Stimulated activated CD4-positive, alpha-beta T cell treated with anti-CD3 and anti-CD28 coated beads, TNF-alpha, amount 100 ng/mL, for 48 hours (primary cell): ENCODE measurements around the gene AATF.
"Not testable (repeated sequence)": the region's sequence is repeated elsewhere in the genome, so short reads cannot be mapped to it uniquely, and the experiment has no call there.

ENCODE experiments used
- DNase-seq, 3 donors: peaks; one replicate each; pipeline ENCODE4 v3.0.0-alpha.2; 2020; ENCODE audit warnings: low read depth in 3 of 3

AATF gene

GRCh38 chr17:37047631-37048104 is 98.9 kb downstream of the AATF start:
- peak; percentile 59 to 72 (median 70) for DNase-seq

DNA sequence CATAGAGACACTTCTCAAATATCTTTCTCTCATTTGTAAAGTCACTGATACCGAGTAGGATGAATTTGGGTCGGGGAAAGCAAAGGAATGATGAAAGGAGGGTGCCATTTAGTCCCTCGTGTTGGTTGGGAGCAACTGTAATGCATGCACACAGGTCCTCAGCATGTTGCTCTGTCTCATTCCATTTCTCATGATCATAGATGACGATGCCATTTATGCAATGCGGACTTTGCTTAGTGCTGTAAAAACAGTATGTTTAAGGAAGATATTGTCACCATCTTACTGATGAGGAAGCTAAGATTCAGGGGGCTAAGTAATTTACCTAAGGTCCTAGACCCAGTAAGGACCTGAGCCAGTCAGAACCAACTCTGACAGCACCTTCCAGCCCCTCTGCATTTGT is 100.1 kb downstream of the AATF start:
- DNase-seq: no peak

DNA sequence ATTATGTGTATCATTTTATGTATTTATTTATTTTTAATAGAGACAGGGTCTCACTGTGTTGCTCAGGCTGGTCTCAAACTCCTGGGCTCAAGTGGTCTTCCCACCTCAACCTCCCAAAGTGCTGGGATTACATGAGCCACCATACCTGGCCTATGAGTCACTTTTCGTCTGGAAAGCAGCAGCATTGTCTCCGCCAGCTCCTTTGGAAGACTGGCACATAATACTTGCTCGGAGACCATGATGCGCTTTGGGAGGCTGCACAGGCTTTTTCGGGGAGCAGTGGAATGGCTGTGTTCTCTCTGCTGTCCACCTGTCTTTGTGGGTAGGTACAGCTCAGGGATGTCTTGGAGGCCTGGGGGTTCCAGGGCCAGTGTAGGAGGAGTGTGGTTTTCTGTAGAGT is 102.2 kb downstream of the AATF start:
- DNase-seq: no peak

DNA sequence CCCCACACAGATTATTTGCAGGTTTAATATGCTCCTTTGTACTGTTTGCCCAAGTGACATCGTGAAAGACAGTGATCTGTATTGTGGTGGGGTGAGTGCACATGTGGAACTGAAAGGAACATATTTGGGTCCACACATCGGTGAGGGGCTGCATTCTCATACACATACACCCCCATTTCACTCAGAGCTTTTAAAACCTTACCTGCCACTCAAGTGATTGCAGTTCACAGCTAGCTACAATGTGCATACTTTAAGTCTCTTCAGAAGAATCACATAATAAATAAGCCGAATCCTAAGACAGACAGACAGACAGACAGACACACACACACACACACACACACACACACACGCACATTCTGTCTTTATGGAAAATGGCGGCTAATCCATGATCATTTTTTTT is 102.6 kb downstream of the AATF start:
- no peak for DNase-seq

GRCh38 chr17:37051833-37052232 is 103.1 kb downstream of the AATF start:
- DNase-seq: no peak

DNA sequence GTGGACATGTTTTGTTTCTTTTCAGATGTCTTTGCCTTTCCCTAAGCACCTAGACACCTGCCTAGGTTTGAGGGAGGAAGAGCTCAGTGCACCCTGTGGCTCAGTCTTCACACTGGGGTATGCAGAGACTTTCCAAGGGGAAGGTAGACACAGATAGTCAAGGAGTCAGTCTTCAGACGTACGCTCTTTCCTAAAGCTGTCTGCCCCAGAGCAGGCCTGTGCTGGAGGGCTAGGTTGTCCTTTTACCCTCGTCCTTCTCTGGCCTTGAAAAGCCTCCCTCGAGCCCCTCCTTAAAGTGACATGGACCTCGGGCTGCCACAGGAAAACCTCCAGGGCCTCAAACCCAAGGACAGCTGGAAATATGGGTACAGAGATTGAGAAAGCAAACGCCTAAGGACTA is 103.7 kb downstream of the AATF start:
- no peak for DNase-seq

GRCh38 chr17:37054894-37055293 is 106.1 kb downstream of the AATF start:
- DNase-seq: no peak

DNA sequence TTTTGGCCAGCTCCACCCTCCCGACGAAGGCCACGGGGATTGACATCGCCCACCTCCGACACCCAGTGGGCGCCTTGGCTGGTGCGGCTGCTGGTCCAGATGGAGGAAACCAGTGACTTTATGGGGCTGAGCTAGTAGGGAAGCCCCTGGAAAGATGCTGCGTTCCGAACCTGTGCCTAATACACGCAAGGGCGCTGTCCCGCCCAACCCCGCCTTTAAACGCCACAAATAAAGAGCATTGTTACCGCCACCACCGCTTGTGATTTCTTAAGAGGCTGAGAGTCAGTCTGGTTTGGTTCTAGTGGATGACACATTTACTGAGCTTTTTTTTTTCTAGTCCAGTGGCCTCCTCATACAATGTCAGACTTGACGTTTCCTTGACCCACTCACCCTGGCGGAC is 107.9 kb downstream of the AATF start:
- DNase-seq: no peak

DNA sequence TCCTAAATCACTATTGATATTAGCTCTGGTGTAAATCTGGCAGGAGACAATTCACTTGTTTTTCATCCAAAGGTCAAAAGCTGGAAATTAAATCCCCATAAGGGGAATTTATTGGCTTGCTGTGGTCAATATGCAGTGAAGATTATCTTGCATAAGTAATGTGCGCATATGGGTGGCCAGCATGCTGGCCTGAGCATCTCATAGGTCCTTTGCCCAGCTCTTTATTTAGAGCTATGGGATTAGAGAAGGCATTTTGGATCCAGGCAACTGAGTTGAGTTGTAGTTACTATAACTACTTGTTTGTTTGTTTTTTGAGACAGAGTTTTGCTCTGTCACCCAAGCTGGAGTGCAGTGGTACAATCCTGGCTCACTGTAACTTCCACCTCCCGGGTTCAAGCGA is 110.7 kb downstream of the AATF start:
- DNase-seq: no peak

- DNase-seq: no peak
Observed at GRCh38 chr17:37060094-37060493, 111.3 kb downstream of the AATF start.

- no peak for DNase-seq
Observed at GRCh38 chr17:37060928-37061327, 112.2 kb downstream of the AATF start.

DNA sequence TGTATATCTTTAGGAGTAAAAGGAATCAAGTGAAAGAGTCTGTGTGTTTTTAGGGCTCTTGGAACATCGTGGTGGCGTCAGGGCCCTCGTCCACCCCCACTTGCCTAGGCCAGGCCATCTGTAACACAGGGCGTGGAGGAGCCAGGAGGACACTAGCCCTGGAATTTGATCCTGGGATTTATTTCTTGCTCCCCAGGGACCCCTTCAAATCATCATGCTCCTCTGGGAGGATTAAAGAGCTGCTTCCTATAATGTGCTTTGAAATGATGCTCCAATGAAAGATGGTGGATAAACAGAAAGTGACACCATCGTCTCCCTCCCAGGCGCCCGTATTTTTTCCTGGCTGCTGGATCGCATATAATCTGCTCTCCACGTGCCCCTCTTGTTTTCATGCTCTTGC is 113.3 kb downstream of the AATF start:
- DNase-seq: no peak

DNA sequence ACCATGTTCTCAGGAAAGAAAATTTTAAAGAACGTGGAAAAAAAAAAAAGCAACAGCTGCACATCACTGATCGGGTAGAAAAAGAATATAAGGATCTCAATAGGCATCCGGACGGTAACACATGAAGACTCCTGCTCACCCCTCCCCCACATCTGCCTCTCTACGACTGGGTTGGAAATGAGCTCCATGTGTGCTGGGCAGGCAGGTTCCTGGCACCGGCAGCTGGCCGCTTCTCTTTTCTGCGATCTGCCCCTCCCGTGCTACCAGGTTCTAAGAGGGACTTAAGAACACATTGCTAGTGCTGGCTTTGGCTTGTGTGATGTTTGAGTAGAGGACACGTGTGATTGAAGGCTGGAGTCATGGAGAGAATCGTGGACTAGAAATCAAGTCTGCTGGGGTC is 115.5 kb downstream of the AATF start:
- no peak for DNase-seq

- no peak for DNase-seq
Observed at GRCh38 chr17:37064956-37065355, 116.2 kb downstream of the AATF start.

- no peak for DNase-seq
Observed at GRCh38 chr17:37065486-37066321, 117.0 kb downstream of the AATF start.

DNA sequence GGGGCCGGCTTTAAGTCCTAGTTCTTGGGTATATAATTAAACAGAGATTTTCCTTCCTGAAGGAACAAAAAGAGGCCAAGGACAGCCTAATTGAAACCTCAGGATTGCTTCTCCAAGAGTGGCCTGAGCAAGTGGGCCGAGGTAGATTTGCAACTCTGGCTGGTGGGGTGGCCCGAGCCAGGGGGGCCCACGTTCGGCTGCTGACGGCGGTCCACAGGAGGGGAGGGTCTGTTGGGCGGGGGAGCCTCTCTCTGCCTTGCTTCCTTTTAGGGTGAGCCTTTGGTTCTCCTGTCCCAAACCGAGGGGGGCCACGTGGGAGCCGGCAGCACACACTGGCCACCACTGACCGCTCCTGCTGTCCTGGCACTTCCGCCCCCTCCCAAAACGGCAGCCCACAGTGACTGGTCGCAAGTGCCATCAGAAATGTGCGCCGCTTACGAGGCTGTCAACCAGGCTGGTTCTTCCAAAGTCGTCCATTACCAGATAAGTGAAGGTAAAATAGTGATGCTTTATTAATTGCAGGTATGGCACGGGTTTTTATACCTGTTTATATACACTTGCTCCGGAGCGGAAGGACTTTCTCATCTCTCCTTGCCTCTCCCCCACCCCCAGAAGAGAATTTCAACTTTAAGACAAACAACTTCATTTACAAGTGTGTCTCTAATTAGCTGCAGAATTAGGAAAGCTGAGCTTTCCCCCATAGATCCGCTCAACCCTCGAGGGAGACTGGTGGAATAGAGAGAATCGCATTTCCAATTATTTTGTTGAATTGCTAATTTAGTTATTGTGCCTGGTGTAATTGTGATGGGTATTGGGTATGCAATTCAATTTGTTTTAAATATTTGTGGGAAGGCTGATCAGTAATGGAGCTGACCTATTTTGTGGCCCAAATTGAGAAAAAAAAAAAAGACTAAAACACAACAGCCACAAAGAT is 117.8 kb downstream of the AATF start:
- DNase-seq: no peak

DNA sequence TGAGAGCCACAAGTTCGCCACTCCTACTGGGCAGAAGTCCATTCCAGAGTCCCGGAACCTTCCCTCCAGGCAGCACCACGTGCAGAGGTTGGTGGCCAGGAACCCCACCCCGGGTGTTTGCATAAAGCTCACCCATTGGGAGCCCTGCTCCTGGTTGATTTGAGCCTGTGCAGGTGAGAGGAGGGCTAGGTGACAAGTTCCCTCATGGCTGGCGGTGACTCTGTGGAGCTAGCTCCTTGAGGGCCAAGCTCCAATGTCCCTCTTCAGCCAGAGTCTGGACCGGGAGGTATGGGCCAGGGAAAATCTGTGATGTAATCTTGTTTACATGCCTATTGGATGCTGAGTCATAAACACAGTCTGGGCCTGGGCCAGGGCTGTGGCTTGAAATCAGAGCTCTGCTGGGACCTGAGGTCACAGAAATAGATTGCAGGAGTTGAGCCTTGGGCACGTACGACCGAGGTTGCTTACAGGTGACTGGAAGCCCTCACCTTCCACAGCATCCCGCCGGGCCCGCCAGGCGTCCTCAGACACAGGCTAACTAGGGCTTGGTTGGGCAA is 118.9 kb downstream of the AATF start:
- DNase-seq: no peak

GRCh38 chr17:37068266-37068665 is 119.5 kb downstream of the AATF start:
- no peak for DNase-seq

- DNase-seq: no peak
Observed at GRCh38 chr17:37069087-37069486, 120.3 kb downstream of the AATF start.

- DNase-seq: not testable (repeated sequence)
Observed at GRCh38 chr17:37073464-37073863, 124.7 kb downstream of the AATF start.

GRCh38 chr17:37079065-37079708 is 130.4 kb downstream of the AATF start:
- no peak for DNase-seq

- no peak for DNase-seq
Observed at GRCh38 chr17:37079735-37080134, 131.0 kb downstream of the AATF start.
